HEK293 (cell line): ENCODE results near the gene SPG11.

ENCODE experiments used
- CTCF ChIA-PET: fragments of 350-600 bp; formaldehyde crosslinking; extraction: SDS; loops from one replicate; lab custom pipeline; 2021; ENCODE audit warnings: antibody characterized with exemption; lab: Yijun Ruan, JAX
- POLR2A ChIA-PET: fragments of 300-600 bp; formaldehyde crosslinking; extraction: SDS; loops from one replicate; lab custom pipeline; 2020; ENCODE audit warnings: antibody characterized with exemption, inconsistent platforms; lab: Yijun Ruan, JAX
- H3K27ac ChIP-seq: fragments of 200-500 bp; sonication (Bioruptor generic); 2 replicates; pipeline ENCODE4 v1.5.1; 2014; ENCODE audit warnings: low read depth, low read length, control low read depth, inconsistent platforms; ENCODE audit errors: extremely low read depth
- H3K36me3 ChIP-seq, 2 experiments: fragments of 200-500 bp in 1 of 2; sonication (Bioruptor generic) in 1 of 2; 1 replicate in 1 of 2; 2 replicates in 1 of 2; pipeline ENCODE4 v1.5.1; 2014 to 2017; ENCODE audit warnings: inconsistent platforms in 2 of 2, low read length in 2 of 2; ENCODE audit not compliant: control insufficient read depth in 2 of 2, insufficient read depth in 1 of 2
- H3K4me1 ChIP-seq: fragments of 200-500 bp; sonication (Bioruptor generic); 2 replicates; pipeline ENCODE4 v1.5.1; 2014; ENCODE audit warnings: mild to moderate bottlenecking, low read length, inconsistent platforms; ENCODE audit not compliant: control insufficient read depth, insufficient read depth
- H3K4me3 ChIP-seq: 2 replicates; pipeline ENCODE4 v1.5.1; 2011; ENCODE audit warnings: low read depth, mild to moderate bottlenecking, control low read depth, low read length, moderate library complexity
- H3K9me3 ChIP-seq: fragments of 200-500 bp; sonication (Bioruptor generic); 2 replicates; pipeline ENCODE4 v1.5.1; 2014; ENCODE audit warnings: low read depth, low read length, inconsistent platforms; ENCODE audit not compliant: control insufficient read depth, insufficient read depth
- MZF1 ChIP-seq: fragments of 450-650 bp; formaldehyde crosslinking; IDR thresholded peaks from 2 replicates; pipeline ENCODE4 v1.5.1; 2017; ENCODE audit warnings: missing biosample characterization, missing genetic modification characterization, borderline replicate concordance
- REST ChIP-seq: fragments of 450-650 bp; formaldehyde crosslinking; IDR thresholded peaks from 2 replicates; pipeline ENCODE4 v1.5.1; 2016; ENCODE audit warnings: missing biosample characterization, missing genetic modification characterization
- ZBTB7A ChIP-seq: fragments of 450-650 bp; formaldehyde crosslinking; IDR thresholded peaks from 2 replicates; pipeline ENCODE4 v1.5.1; 2016; ENCODE audit warnings: low read depth, missing biosample characterization, missing genetic modification characterization
- ZIC2 ChIP-seq: fragments of 450-650 bp; formaldehyde crosslinking; IDR thresholded peaks from 2 replicates; pipeline ENCODE4 v1.5.1; 2016; ENCODE audit warnings: missing biosample characterization, missing genetic modification characterization
- ZNF114 ChIP-seq: fragments of 450-650 bp; formaldehyde crosslinking; IDR thresholded peaks from 2 replicates; pipeline ENCODE4 v1.5.0; 2017; ENCODE audit warnings: missing biosample characterization, missing genetic modification characterization
- ZNF174 ChIP-seq: fragments of 450-650 bp; formaldehyde crosslinking; IDR thresholded peaks from 2 replicates; pipeline ENCODE4 v1.5.0; 2017; ENCODE audit warnings: missing biosample characterization, mild to moderate bottlenecking, missing genetic modification characterization
- ZNF214 ChIP-seq: fragments of 450-650 bp; formaldehyde crosslinking; IDR thresholded peaks from 2 replicates; pipeline ENCODE4 v1.5.1; 2017; ENCODE audit warnings: missing biosample characterization, mild to moderate bottlenecking, missing genetic modification characterization, borderline replicate concordance
- ZNF335 ChIP-seq: fragments of 450-650 bp; formaldehyde crosslinking; conservative IDR thresholded peaks from 2 replicates; pipeline ENCODE4 v1.5.1; 2016; ENCODE audit warnings: missing biosample characterization, missing genetic modification characterization
- ZNF513 ChIP-seq: fragments of 450-650 bp; IDR thresholded peaks from 2 replicates; pipeline ENCODE4 v1.5.1; 2018; ENCODE audit warnings: missing biosample characterization, missing genetic modification characterization
- ZNF561 ChIP-seq: fragments of 450-650 bp; IDR thresholded peaks from 2 replicates; pipeline ENCODE4 v1.5.1; 2018; ENCODE audit warnings: missing biosample characterization, missing genetic modification characterization, borderline replicate concordance
- ZNF585B ChIP-seq: fragments of 450-650 bp; formaldehyde crosslinking; IDR thresholded peaks from 2 replicates; pipeline ENCODE4 v1.5.1; 2016; ENCODE audit warnings: missing biosample characterization, missing genetic modification characterization
- ZNF654 ChIP-seq: fragments of 450-650 bp; formaldehyde crosslinking; IDR thresholded peaks from 2 replicates; pipeline ENCODE4 v1.5.1; 2016; ENCODE audit warnings: low read depth, missing biosample characterization, missing genetic modification characterization
- ZNF670 ChIP-seq: fragments of 450-650 bp; formaldehyde crosslinking; IDR thresholded peaks from 2 replicates; pipeline ENCODE4 v1.5.1; 2016; ENCODE audit warnings: missing biosample characterization, missing genetic modification characterization, low read depth
- ZNF704 ChIP-seq: fragments of 450-650 bp; formaldehyde crosslinking; IDR thresholded peaks from 2 replicates; pipeline ENCODE4 v1.5.1; 2016; ENCODE audit warnings: missing biosample characterization, missing genetic modification characterization
- ZNF777 ChIP-seq: fragments of 450-650 bp; formaldehyde crosslinking; IDR thresholded peaks from 2 replicates; pipeline ENCODE4 v1.5.1; 2017; ENCODE audit warnings: missing biosample characterization, missing genetic modification characterization, borderline replicate concordance
- TF ChIP-seq, protein P1 (sequence below): fragments of 450-650 bp; formaldehyde crosslinking; IDR thresholded peaks from 2 replicates; pipeline ENCODE4 v1.5.1; 2017; ENCODE audit warnings: missing biosample characterization, missing genetic modification characterization
- TF ChIP-seq, protein P2 (sequence below): fragments of 450-650 bp; formaldehyde crosslinking; conservative IDR thresholded peaks from 2 replicates; pipeline ENCODE4 v1.5.1; 2016; ENCODE audit warnings: low read depth, missing biosample characterization, missing genetic modification characterization

Gene SPG11

DNA sequence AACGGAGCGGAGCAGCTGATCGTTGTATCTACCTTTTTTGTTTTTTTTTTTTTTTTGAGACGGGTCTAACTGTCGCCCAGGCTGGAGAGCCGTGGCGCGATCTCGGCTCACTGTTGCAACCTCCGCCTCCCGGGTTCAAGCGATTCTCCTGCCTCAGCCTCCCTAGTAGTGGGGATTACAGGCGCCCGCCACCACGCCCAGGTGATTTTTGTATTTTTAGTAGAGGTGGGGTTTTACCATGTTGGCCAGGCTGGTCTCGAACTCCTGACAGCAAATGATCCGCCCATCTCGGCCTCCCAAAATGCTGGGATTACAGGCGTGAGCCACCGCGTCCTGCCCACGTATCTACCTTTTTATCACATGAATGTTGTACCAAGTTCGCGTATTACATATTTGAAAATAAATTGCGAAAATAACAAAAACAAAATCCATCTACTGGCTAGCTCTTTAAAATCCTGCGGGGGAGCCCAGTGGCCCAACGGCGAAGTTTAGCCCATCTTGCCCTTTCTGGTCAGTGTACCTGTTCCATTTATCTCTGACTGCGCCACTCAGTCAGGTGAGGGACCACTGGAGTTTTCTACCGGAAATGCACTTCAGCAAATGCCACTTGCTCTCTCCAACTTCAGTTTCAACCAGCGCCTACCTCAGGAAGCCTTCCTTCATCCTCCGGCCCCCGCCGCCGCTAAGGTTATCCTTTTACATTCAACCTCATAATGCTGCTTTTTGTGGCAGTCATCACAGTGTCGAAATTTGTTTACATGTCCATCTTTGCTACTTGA lies 127.8 kb downstream of the SPG11 start:
- Histone ChIP-seq H3K9me3 (no peaks in the 10 kb centered on the region), H3K27ac (peak overlapping the region; percentile 94), H3K36me3 (peaks cover 9 to 17% of the 10 kb centered on the region in 2 experiments; a peak in 2 of 3 replicates), H3K4me1 (no peaks in the 10 kb centered on the region), H3K4me3 (peak overlapping the region; percentile 66)
- ChIA-PET CTCF (interaction anchor here (0.7 to 1.4 kb wide), 2 partner anchors 10 to 508 kb away, joined by 3 read pairs; no protein-coding TSS in a partner anchor), POLR2A (no interaction called here)
- TF ChIP-seq ZNF335 (tag by site-specific recombination): 0 out of 2 replicates have a peak, but pooled peaks have one; percentile 9
- no peak for TF ChIP-seq ZNF670 (tag by site-specific recombination)

GRCh38 chr15:44535092-44535491 lies 128.4 kb downstream of the SPG11 start:
- no peak overlapping the region for H3K4me3 ChIP-seq
- peaks cover 4 to 12% of the 10 kb centered on the region in 2 experiments; a peak in 2 of 3 replicates for H3K36me3 ChIP-seq
- ChIA-PET CTCF (interaction anchor here (1.4 kb wide), 1 partner anchor 11 kb away, joined by 3 read pairs; no protein-coding TSS in a partner anchor), POLR2A (no interaction called here)
- H3K4me1 ChIP-seq: no peaks in the 10 kb centered on the region
- H3K9me3 ChIP-seq: no peaks in the 10 kb centered on the region
- TF ChIP-seq ZNF777 (tag by site-specific recombination): no peak
- TF ChIP-seq ZNF513 (tag by site-specific recombination): no peak
- TF ChIP-seq ZNF214 (tag by site-specific recombination): no peak
- no peak for TF ChIP-seq ZNF654 (tag by site-specific recombination)
- no peak for TF ChIP-seq ZNF114 (tag by site-specific recombination)
- no peak for TF ChIP-seq REST (tag by site-specific recombination)
- TF ChIP-seq ZNF561 (tag by site-specific recombination): no peak
- TF ChIP-seq, protein P1, sequence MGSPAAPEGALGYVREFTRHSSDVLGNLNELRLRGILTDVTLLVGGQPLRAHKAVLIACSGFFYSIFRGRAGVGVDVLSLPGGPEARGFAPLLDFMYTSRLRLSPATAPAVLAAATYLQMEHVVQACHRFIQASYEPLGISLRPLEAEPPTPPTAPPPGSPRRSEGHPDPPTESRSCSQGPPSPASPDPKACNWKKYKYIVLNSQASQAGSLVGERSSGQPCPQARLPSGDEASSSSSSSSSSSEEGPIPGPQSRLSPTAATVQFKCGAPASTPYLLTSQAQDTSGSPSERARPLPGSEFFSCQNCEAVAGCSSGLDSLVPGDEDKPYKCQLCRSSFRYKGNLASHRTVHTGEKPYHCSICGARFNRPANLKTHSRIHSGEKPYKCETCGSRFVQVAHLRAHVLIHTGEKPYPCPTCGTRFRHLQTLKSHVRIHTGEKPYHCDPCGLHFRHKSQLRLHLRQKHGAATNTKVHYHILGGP (tag by site-specific recombination): no peak
- TF ChIP-seq MZF1 (tag by site-specific recombination): no peak
- TF ChIP-seq ZIC2: no peak
- TF ChIP-seq ZBTB7A (tag by site-specific recombination): no peak
- TF ChIP-seq, protein P2, sequence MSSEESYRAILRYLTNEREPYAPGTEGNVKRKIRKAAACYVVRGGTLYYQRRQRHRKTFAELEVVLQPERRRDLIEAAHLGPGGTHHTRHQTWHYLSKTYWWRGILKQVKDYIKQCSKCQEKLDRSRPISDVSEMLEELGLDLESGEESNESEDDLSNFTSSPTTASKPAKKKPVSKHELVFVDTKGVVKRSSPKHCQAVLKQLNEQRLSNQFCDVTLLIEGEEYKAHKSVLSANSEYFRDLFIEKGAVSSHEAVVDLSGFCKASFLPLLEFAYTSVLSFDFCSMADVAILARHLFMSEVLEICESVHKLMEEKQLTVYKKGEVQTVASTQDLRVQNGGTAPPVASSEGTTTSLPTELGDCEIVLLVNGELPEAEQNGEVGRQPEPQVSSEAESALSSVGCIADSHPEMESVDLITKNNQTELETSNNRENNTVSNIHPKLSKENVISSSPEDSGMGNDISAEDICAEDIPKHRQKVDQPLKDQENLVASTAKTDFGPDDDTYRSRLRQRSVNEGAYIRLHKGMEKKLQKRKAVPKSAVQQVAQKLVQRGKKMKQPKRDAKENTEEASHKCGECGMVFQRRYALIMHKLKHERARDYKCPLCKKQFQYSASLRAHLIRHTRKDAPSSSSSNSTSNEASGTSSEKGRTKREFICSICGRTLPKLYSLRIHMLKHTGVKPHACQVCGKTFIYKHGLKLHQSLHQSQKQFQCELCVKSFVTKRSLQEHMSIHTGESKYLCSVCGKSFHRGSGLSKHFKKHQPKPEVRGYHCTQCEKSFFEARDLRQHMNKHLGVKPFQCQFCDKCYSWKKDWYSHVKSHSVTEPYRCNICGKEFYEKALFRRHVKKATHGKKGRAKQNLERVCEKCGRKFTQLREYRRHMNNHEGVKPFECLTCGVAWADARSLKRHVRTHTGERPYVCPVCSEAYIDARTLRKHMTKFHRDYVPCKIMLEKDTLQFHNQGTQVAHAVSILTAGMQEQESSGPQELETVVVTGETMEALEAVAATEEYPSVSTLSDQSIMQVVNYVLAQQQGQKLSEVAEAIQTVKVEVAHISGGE: no peak
- TF ChIP-seq ZNF174 (tag by site-specific recombination): no peak
- TF ChIP-seq ZNF585B (tag by site-specific recombination): no peak
- no peak for TF ChIP-seq ZNF704 (tag by site-specific recombination)
- TF ChIP-seq, all 188 proteins: peak for 0
- no peak overlapping the region for H3K27ac ChIP-seq
